Stimulated activated CD4-positive, alpha-beta T cell treated with anti-CD3 and anti-CD28 coated beads, TNF-alpha, amount 100 ng/mL, for 4 hours (primary cell): ENCODE data around the gene FERD3L.

Source experiments
- DNase-seq, 3 experiments: peaks; one replicate each; pipeline ENCODE4 v3.0.0-alpha.2; 2020; ENCODE audit warnings: low read depth in 3 of 3

The FERD3L gene

GRCh38 chr7:19099924-19100323 is 45.3 kb downstream of the FERD3L start:
- DNase-seq, result no peak

GRCh38 chr7:19099194-19099593 is 46.0 kb downstream of the FERD3L start:
- DNase-seq, result no peak

- DNase-seq, result no peak
Measured at GRCh38 chr7:19098510-19098909, 46.7 kb downstream of the FERD3L start.

GRCh38 chr7:19097165-19098055 is 47.8 kb downstream of the FERD3L start:
- no peak for DNase-seq

GRCh38 chr7:19095353-19095860 is 49.8 kb downstream of the FERD3L start:
- DNase-seq, result no peak
